AG04449 (cell line): ENCODE results near the gene ZNF318.
A peak's percentile ranks its signal among the peaks of the same experiment; 100 is the strongest.
"Not testable (repeated sequence)": the region's sequence is repeated elsewhere in the genome, so short reads cannot be mapped to it uniquely, and the experiment has no call there.

Experiments
- CTCF ChIA-PET: fragments of 350-600 bp; formaldehyde crosslinking; extraction: SDS; loops from one replicate; lab custom pipeline; 2021; ENCODE audit warnings: antibody characterized with exemption; lab: Yijun Ruan, JAX
- POLR2A ChIA-PET: fragments of 400-600, 350-600 bp; formaldehyde crosslinking; extraction: SDS; loops from one replicate; lab custom pipeline; 2020; ENCODE audit warnings: antibody characterized with exemption, inconsistent platforms; lab: Yijun Ruan, JAX
- DNase-seq: peaks from one replicate; pipeline ENCODE4 v3.0.0-alpha.2; 2010; ENCODE audit warnings: low read depth, low spot score
- H3K4me3 ChIP-seq: 2 replicates; pipeline ENCODE4 v1.5.1; 2011; ENCODE audit warnings: low read depth, mild to moderate bottlenecking, control low read depth, low read length
- CTCF ChIP-seq: IDR thresholded peaks from one replicate; pipeline ENCODE4 v1.5.1; 2011; ENCODE audit warnings: mild to moderate bottlenecking, moderate library complexity, low read length, control low read depth, inconsistent platforms; ENCODE audit not compliant: insufficient read depth; ENCODE audit errors: missing control alignments

Gene ZNF318

DNA sequence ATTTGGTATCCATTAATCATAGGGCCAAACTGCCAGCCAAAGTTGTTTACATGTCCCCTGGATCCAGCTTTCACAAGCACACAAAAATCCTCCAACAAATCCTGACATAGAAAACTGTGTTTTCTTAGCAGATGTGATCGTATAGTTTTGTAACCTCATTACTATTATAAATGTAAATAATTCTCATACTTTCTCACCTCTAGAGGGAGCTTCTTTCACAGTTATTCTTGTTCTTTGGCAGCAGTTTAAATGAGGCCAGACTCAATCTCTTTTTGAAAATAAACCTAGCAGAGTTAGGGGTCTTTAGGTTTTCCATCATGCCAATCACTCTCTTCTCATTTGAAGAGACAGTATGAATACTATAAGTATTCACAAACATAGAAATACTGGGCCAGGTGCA, 17.0 kb upstream of the ZNF318 start:
- ChIA-PET POLR2A (no interaction called here), CTCF (interaction anchor here (0.7 to 2.0 kb wide), 21 partner anchors 9 to 777 kb away, joined by 3 to 10 read pairs (median 3); partner anchors contain the start of genes POLH, XPO5 and ZNF318)
- no peak overlapping the region for H3K4me3 ChIP-seq
- peak; percentile 6 for TF ChIP-seq CTCF
- no peak for DNase-seq

GRCh38 chr6:43383021-43383667, 13.7 kb upstream of the ZNF318 start:
- CTCF ChIA-PET = interaction anchor here (0.6 to 2.0 kb wide), 11 partner anchors 8 to 154 kb away, joined by 3 to 9 read pairs (median 5); partner anchors contain the start of genes DNPH1 and ZNF318

GRCh38 chr6:43380858-43381257, 11.4 kb upstream of the ZNF318 start:
- POLR2A ChIA-PET = not testable (repeated sequence)

More at GRCh38 chr6:43383021-43383667, 13.7 kb upstream of the ZNF318 start:
- peak; percentile 24 for DNase-seq
- H3K4me3 ChIP-seq = no peak overlapping the region
- POLR2A ChIA-PET = no interaction called here
- no peak for TF ChIP-seq CTCF

GRCh38 chr6:43378631-43379030, 9.2 kb upstream of the ZNF318 start:
- ChIA-PET CTCF (interaction anchor here (0.9 to 1.8 kb wide), 3 partner anchors 8 to 11 kb away, joined by 3 to 10 read pairs (median 4); no protein-coding TSS in a partner anchor), POLR2A (no interaction called here)
- DNase-seq = no peak
- no peak overlapping the region for H3K4me3 ChIP-seq
- TF ChIP-seq CTCF = no peak

More at GRCh38 chr6:43380858-43381257, 11.4 kb upstream of the ZNF318 start:
- H3K4me3 ChIP-seq, DNase-seq: not testable (repeated sequence)
- CTCF ChIA-PET = interaction anchor here (1.0 to 1.8 kb wide), 2 partner anchors 9 to 15 kb away, joined by 3 to 7 read pairs; no protein-coding TSS in a partner anchor

DNA sequence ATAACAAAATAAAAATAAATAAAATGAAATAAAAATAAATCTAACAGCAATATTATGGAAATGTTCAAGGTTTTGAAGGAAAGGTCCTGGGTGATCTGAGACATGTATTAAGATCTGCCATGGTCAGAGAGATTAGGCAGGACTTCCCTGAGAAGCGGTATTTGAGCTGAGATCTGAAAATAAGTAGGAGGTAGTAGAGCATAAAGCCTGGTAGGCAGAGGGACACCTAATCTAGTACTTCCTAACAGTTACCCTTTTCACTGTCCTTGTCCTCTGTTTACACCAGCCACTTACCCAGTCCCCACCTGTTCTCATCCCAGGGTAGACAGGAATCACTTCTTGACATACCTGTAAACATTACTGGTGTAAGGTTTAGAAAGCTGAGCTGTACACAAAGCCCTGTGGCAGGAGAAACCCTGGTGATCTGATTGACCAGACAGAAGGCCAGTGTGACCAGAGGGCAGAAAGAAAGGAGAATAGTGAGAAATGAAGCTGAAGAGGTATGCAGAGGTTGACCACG, 8.3 kb upstream of the ZNF318 start:
- no peak for TF ChIP-seq CTCF
- DNase-seq = no peak
- CTCF ChIA-PET = interaction anchor here (0.9 to 2.9 kb wide), 4 partner anchors 9 to 128 kb away, joined by 3 to 10 read pairs (median 6); no protein-coding TSS in a partner anchor
- no peak overlapping the region for H3K4me3 ChIP-seq
- POLR2A ChIA-PET = no interaction called here

GRCh38 chr6:43376551-43376981, 7.1 kb upstream of the ZNF318 start:
- DNase-seq = no peak
- no peak for TF ChIP-seq CTCF
- no peak overlapping the region for H3K4me3 ChIP-seq
- CTCF ChIA-PET = interaction anchor here (0.9 to 2.9 kb wide), 2 partner anchors 42 to 129 kb away, joined by 3 to 9 read pairs; no protein-coding TSS in a partner anchor
- POLR2A ChIA-PET = no interaction called here
